SK-N-MC (cell line): ENCODE measurements around the gene RIPOR3.

Experiments used
- EZH2 ChIP-seq: fragments of 200-600 bp; sonication (generic); IDR thresholded peaks from one replicate; pipeline ENCODE4 v1.6.1; 2017; ENCODE audit warnings: antibody characterized with exemption
- FOXP2 ChIP-seq: optimal IDR thresholded peaks from 2 replicates; pipeline ENCODE3; 2011; ENCODE audit warnings: mild to moderate bottlenecking, moderate library complexity; ENCODE audit not compliant: insufficient read depth; ENCODE audit errors: extremely low read length, control extremely low read depth
- POLR2AphosphoS5 ChIP-seq: IDR thresholded peaks from 2 replicates; pipeline ENCODE4 v1.6.1; 2012; ENCODE audit warnings: mild to moderate bottlenecking, low read depth, low read length, borderline replicate concordance

DNA sequence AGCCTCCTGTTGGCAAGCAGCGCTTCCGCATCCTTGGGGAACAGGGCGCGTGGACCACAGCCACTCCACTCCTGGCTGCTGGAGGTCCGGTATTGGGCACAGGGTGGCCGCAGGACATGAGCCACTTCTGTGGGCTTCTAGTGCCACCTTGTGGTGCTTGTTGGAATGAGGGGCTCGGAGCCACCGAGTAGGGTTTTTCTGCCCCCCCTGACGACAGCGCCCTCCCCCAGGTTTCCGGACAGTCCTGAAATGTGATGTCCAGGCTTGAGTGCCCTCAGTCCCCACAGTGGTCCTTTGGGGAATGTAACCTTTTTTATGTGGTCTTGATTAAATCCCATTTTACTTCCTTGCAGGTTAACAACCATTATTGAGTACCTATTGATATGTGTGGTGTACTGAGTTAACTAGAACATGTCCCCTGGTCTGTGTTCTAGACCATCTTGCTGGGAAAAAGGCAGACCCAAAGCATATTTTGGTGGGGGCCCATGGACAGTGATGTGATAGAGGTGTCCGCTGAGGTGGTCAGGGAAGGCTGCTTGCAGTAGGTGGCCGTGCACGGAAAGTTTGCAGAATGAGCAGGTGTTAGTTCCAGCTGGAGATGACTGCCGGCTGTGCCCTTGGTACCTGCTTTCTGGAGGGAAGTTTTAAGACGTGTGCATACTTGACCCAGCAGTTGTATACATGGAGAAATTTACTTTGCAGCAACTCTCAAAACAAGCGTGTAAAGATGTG, 111.2 kb downstream of the RIPOR3 start:
- no peak for TF ChIP-seq EZH2
- TF ChIP-seq POLR2AphosphoS5: no peak; the same call in 1 of the 2 replicates
- TF ChIP-seq FOXP2: no peak
